Transverse colon (tissue), 4 donors: ENCODE measurements around the gene SEMA4G.

Experiments used
- CTCF ChIP-seq, 5 experiments: fragments of 200-600 bp in 3 of 5; fragments of 450-650 bp in 2 of 5; sonication (generic) in 3 of 5; IDR thresholded peaks; 1 replicate in 2 of 5; 2 replicates in 3 of 5; pipeline ENCODE4 v1.5.1; 2016 to 2017; ENCODE audit warnings: antibody characterized with exemption in 5 of 5, inconsistent platforms in 3 of 5, mild to moderate bottlenecking in 2 of 5, moderate library complexity in 1 of 5
- POLR2A ChIP-seq: fragments of 450-650 bp; IDR thresholded peaks from one replicate; pipeline ENCODE4 v1.6.1; 2016; ENCODE audit warnings: antibody characterized with exemption, mild to moderate bottlenecking, moderate library complexity
- POLR2AphosphoS5 ChIP-seq, 3 donors: sonication (generic); formaldehyde crosslinking; IDR thresholded peaks; one replicate each; pipeline ENCODE4 v1.6.1; 2016; ENCODE audit warnings: antibody characterized with exemption in 3 of 3

- TF ChIP-seq CTCF (IDR thresholded peaks at IDR 0.05) (no peak), POLR2AphosphoS5 (IDR thresholded peaks at IDR 0.05) (no peak), POLR2A (no peak)
Observed at GRCh38 chr10:100927266-100927665, 42.0 kb upstream of the SEMA4G start.
